Brain microvascular endothelial cell (primary cell): ENCODE data around the gene CHN2.
A peak's percentile ranks its signal among the peaks of the same experiment; 100 is the strongest.

ENCODE experiments used
- DNase-seq: peaks from one replicate; pipeline ENCODE4 v3.0.0-alpha.2; 2020
- H3K27ac ChIP-seq: fragments of 250-450 bp; sonication (Bioruptor Pico); 2 replicates; pipeline ENCODE4 v1.5.1; 2020; ENCODE audit warnings: mild to moderate bottlenecking, moderate library complexity
- H3K27me3 ChIP-seq: fragments of 250-450 bp; sonication (Bioruptor Pico); replicated peaks from 2 replicates; pipeline ENCODE4 v1.5.1; 2020; ENCODE audit warnings: mild to moderate bottlenecking
- H3K36me3 ChIP-seq: fragments of 250-450 bp; sonication (Bioruptor Pico); replicated peaks from 2 replicates; pipeline ENCODE4 v1.5.1; 2020; ENCODE audit warnings: mild to moderate bottlenecking
- H3K4me3 ChIP-seq: 2 replicates; pipeline ENCODE4 v1.5.1; 2011; ENCODE audit warnings: low read depth, mild to moderate bottlenecking, control low read depth, low read length, moderate library complexity
- in situ Hi-C: cut with HindIII; loops from 2 replicates; pipeline ENCODE4 v1.10.0; 2017; ENCODE audit warnings: low sequenced_read_pairs, low pct_ligation_motif_present
- TF ChIP-seq, protein P1 (sequence below): IDR thresholded peaks from 2 replicates; pipeline ENCODE4 v1.5.1; 2011; ENCODE audit warnings: low read depth, mild to moderate bottlenecking, moderate library complexity, low read length, control low read depth, inconsistent platforms; ENCODE audit errors: missing control alignments

The CHN2 gene

DNA sequence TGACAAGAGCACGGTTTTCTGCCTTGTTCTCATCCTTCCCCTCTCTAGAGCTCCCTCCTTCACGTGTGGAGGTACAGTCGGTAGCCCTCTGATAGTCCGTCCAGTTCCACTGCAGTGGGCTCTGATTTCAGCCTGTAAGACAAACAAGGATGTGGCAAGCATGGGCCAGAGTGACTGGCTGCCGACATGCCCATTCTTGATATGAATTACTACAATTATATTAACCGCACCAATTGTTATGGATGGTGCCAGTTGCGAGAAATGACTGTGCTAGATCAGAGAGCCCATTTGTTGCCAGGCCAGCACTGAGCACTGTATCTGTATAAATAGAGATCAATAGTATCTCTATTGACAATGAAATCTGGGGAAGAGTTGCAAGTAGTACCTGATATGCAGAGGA, 146.6 kb downstream of the CHN2 start:
- no peak for DNase-seq
- no peak overlapping the region for H3K4me3 ChIP-seq
- TF ChIP-seq, protein P1, sequence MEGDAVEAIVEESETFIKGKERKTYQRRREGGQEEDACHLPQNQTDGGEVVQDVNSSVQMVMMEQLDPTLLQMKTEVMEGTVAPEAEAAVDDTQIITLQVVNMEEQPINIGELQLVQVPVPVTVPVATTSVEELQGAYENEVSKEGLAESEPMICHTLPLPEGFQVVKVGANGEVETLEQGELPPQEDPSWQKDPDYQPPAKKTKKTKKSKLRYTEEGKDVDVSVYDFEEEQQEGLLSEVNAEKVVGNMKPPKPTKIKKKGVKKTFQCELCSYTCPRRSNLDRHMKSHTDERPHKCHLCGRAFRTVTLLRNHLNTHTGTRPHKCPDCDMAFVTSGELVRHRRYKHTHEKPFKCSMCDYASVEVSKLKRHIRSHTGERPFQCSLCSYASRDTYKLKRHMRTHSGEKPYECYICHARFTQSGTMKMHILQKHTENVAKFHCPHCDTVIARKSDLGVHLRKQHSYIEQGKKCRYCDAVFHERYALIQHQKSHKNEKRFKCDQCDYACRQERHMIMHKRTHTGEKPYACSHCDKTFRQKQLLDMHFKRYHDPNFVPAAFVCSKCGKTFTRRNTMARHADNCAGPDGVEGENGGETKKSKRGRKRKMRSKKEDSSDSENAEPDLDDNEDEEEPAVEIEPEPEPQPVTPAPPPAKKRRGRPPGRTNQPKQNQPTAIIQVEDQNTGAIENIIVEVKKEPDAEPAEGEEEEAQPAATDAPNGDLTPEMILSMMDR: no peak
- H3K27me3 ChIP-seq: no peaks in the 10 kb centered on the region
- in situ Hi-C loops: no loop called here
- H3K27ac ChIP-seq: no peak overlapping the region
- H3K36me3 ChIP-seq: no peaks in the 10 kb centered on the region

DNA sequence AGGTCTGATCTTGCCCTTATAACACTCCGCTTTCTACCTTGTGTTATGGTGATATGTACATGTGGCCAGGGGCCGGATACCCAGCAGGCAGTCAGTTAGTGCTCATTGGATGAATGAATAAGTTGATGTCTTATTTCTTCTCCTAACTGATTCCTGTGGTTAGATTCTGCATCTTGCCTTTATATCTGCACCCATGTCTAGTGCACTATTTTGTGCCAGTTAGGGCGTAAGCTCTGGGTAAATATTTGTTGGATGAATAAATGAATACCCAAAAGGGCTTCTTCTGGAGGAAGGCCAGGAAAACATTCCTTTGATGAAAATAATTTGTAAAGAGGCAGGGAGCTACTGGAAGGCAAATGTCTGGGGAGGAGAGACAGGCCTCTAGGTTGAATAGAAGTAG, 148.2 kb downstream of the CHN2 start:
- H3K36me3 ChIP-seq: no peaks in the 10 kb centered on the region
- H3K27me3 ChIP-seq: no peaks in the 10 kb centered on the region
- DNase-seq: no peak
- no peak overlapping the region for H3K27ac ChIP-seq
- in situ Hi-C loops: no loop called here
- TF ChIP-seq, protein P1: no peak
- no peak overlapping the region for H3K4me3 ChIP-seq

DNA sequence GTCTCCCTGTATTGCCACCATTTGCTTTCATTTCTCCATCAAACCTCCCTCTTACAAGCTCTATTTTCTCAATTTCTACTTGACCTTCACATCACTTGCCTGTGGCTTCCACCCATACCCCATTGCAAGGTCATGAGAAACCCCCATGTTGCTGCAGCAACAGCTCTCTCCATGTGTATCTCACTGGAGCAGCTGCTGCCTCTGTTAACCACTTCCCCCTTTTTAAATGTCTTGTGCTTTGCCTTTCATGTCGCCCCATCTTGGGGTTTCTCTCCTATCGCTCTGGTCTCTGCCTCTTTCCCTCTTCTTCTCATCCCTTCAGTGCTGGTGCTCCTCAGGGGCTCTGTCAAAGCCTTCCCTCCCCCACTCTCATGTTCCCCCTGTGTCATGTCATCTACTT, 148.8 kb downstream of the CHN2 start:
- in situ Hi-C loops: no loop called here
- TF ChIP-seq, protein P1: no peak
- DNase-seq: no peak

DNA sequence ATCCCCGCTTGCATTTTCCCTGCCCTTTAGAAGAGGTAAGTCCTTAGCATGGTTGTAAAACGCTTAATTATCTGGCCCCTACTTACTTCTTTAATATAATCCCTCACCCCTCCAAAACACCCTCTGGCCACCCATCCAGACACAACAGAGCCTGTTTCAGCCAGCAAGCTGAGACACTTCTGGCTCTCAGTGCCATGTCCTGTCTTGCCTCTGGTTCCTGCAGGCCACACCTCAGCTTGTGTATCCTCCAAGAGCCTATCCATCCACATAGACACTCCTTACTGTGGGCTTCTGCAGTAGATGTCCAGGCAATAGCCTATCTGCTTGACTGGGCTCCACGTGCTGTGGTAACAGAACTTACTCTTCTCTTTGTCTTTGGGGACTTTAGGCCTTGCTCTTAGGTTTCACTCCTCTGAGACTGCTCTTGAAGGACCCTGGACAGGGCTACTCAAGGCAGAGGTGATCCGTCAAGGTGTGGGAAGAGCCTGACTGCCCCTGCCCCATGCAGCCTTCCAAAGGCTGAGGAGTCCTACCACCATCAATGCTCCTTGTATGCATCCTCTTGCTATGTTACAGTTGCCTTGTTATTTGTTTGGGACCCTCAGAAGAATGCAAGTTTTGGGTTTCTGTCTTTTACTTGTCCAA, 149.9 kb downstream of the CHN2 start:
- no peak overlapping the region for H3K4me3 ChIP-seq
- no peaks in the 10 kb centered on the region for H3K27me3 ChIP-seq
- in situ Hi-C loops: no loop called here
- no peak overlapping the region for H3K27ac ChIP-seq
- H3K36me3 ChIP-seq: no peaks in the 10 kb centered on the region
- no peak for DNase-seq
- TF ChIP-seq, protein P1: no peak

More for the DNA sequence above, 148.8 kb downstream of the CHN2 start:
- no peaks in the 10 kb centered on the region for H3K27me3 ChIP-seq
- H3K36me3 ChIP-seq: no peaks in the 10 kb centered on the region
- no peak overlapping the region for H3K27ac ChIP-seq
- no peak overlapping the region for H3K4me3 ChIP-seq

DNA sequence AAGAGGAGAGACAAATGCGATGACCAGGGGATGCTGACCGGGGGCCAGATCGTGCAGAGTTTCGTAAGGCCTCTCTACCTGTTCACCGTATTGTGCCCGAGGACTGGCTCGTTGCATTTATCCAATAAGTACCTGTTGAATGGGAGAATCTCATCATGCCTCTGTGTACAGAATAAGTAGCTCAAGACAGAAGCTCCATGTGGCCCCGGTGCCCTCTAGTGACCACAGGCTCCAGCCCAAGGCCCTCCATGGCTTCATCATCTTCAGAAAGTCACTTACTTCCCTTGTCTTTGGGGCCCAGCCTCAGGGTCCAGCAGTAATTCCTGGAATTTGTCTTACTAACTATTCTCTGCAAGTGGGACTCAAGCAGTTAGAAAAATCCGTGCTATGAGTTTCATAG, 151.0 kb downstream of the CHN2 start:
- DNase-seq: peak; percentile 23

More for the DNA sequence above, 151.0 kb downstream of the CHN2 start:
- in situ Hi-C loops: no loop called here
- TF ChIP-seq, protein P1: peak; percentile 45
- no peaks in the 10 kb centered on the region for H3K36me3 ChIP-seq
- no peak overlapping the region for H3K4me3 ChIP-seq
- no peaks in the 10 kb centered on the region for H3K27me3 ChIP-seq
- no peak overlapping the region for H3K27ac ChIP-seq
